ENCODE results near the gene ATP4B.

DNA sequence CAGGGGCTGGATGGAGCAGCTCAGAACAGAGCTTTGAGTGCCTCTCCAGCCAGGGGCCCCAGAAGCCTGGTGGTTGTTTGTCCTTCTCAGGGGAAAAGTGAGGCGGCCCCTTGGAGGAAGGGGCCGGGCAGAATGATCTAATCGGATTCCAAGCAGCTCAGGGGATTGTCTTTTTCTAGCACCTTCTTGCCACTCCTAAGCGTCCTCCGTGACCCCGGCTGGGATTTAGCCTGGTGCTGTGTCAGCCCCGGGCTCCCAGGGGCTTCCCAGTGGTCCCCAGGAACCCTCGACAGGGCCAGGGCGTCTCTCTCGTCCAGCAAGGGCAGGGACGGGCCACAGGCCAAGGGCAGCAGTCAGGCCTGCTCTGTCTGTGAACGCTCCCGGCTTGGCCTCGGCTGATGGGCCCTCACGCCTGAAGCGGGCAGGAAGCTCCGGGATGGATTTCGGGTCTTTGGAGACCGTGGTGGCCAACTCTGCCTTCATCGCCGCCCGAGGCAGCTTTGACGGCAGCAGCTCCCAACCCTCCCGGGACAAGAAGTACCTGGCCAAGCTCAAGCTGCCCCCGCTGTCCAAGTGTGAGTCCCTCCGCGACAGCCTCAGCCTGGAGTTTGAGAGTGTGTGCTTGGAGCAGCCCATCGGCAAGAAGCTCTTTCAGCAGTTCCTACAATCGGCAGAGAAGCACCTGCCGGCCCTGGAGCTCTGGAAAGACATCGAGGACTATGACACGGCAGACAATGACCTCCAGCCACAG, 9.1 kb upstream of the ATP4B start, which contains the start of gene GRK1:
- no peak for TF ChIP-seq GATA3 (IDR thresholded peaks at IDR 0.05; ENCODE audit: low read depth, low read length)
- TF ChIP-seq GATA2 (IDR thresholded peaks at IDR 0.05; ENCODE audit: low read depth, low read length), result no peak
